ENCODE measurements around the gene CYB5RL.

The CYB5RL gene

GRCh38 chr1:54188291-54188690 is 11.5 kb downstream of the CYB5RL start:
- Histone ChIP-seq H3K9me3 (ENCODE audit: low read depth, low read length) (no peaks in the 10 kb centered on the region), H3K4me3 (no peak overlapping the region), H3K36me3 (ENCODE audit: insufficient read depth, low read length) (peaks cover 5% of the 10 kb centered on the region; the same call in 1 of the 2 replicates), H3K27ac (no peak overlapping the region), H3K9ac (ENCODE audit: insufficient read length) (no peak overlapping the region)
- TF ChIP-seq EZH2 (IDR thresholded peaks at IDR 0.05): no peak
- TF ChIP-seq POLR2AphosphoS5 (IDR thresholded peaks at IDR 0.05; ENCODE audit: borderline replicate concordance, low read depth, low read length): no peak
- TF ChIP-seq FOXP2 (optimal IDR thresholded peaks at IDR 0.05; ENCODE audit: control extremely low read depth, extremely low read length, insufficient read depth): no peak
- DNase-seq (ENCODE audit: low read depth, low spot score): no peak

DNA sequence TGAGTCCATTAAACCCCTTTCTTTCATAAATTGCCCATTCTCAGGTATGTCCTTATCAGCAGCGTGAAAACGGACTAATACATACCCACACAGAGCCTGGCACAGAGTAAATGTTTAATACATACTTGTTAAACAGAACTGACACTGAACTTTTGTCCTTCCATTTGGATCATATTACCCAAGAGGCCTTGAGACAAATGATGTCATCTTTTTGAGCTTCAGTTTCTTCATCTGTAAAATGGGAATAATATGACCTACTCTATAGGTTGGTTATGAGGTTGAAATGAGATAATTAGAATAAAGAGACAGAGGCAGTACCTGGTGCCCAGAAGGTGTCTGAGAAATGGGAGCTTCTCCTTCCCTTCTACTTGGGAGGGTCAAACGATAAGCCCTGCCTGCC is 13.8 kb downstream of the CYB5RL start:
- Histone ChIP-seq H3K9me3 (ENCODE audit: low read depth, low read length) (no peaks in the 10 kb centered on the region), H3K36me3 (ENCODE audit: insufficient read depth, low read length) (peaks cover 5% of the 10 kb centered on the region; the same call in 1 of the 2 replicates), H3K27ac (no peak overlapping the region), H3K9ac (ENCODE audit: insufficient read length) (no peak overlapping the region), H3K4me3 (no peak overlapping the region)
- DNase-seq (ENCODE audit: low read depth, low spot score): no peak
- TF ChIP-seq FOXP2 (optimal IDR thresholded peaks at IDR 0.05; ENCODE audit: control extremely low read depth, extremely low read length, insufficient read depth) (no peak), POLR2AphosphoS5 (IDR thresholded peaks at IDR 0.05; ENCODE audit: borderline replicate concordance, low read depth, low read length) (no peak), EZH2 (IDR thresholded peaks at IDR 0.05) (no peak)

DNA sequence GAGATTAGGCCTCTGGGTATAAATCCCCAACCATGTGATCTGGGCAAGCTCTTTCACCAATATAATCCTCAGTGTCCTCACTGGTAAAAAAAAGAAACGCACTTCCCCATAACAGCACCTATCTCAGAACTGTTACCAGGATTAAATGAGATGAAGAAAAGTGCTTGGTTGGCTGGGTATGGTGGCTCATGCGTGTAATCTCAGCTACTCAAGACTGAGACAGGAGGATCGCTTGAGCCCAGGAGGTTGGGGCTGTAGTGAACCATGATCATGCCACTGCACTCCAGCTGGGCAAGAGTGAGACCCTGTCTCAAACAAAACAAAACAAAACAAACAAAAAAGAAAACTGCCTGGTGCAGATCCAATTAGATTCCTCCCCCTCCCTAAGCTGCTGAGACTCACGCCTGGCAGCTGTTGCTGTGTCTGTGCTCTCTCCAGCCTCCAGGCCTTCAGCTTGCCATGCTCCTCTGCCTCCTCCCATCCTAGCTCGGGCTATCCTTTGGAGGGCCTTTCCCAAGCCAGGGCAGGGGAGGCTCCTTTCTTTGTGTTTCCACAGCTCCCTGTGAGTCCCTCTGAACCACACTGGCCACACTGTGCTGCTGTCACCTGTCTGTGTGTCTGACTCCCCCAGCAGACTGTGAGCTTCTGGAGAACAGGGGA is 19.0 kb downstream of the CYB5RL start:
- no peak overlapping the region for H3K27ac ChIP-seq
- TF ChIP-seq POLR2AphosphoS5 (IDR thresholded peaks at IDR 0.05; ENCODE audit: borderline replicate concordance, low read depth, low read length) (no peak), EZH2 (IDR thresholded peaks at IDR 0.05) (no peak), FOXP2 (optimal IDR thresholded peaks at IDR 0.05; ENCODE audit: control extremely low read depth, extremely low read length, insufficient read depth) (no peak)
- no peaks in the 10 kb centered on the region; the same call in 1 of the 2 replicates for H3K36me3 ChIP-seq (ENCODE audit: insufficient read depth, low read length)
- H3K9me3 ChIP-seq (ENCODE audit: low read depth, low read length): no peaks in the 10 kb centered on the region
- H3K9ac ChIP-seq (ENCODE audit: insufficient read length): no peak overlapping the region
- no peak for DNase-seq (ENCODE audit: low read depth, low spot score)
- H3K4me3 ChIP-seq: no peak overlapping the region

- no peak overlapping the region for H3K27ac ChIP-seq
- no peaks in the 10 kb centered on the region for H3K9me3 ChIP-seq (ENCODE audit: low read depth, low read length)
- H3K36me3 ChIP-seq (ENCODE audit: insufficient read depth, low read length): no peaks in the 10 kb centered on the region
- no peak for DNase-seq (ENCODE audit: low read depth, low spot score)
- no peak for TF ChIP-seq FOXP2 (optimal IDR thresholded peaks at IDR 0.05; ENCODE audit: control extremely low read depth, extremely low read length, insufficient read depth)
- TF ChIP-seq POLR2AphosphoS5 (IDR thresholded peaks at IDR 0.05; ENCODE audit: borderline replicate concordance, low read depth, low read length): no peak
- TF ChIP-seq EZH2 (IDR thresholded peaks at IDR 0.05): no peak
- H3K4me3 ChIP-seq: no peak overlapping the region
- no peak overlapping the region for H3K9ac ChIP-seq (ENCODE audit: insufficient read length)
Measured at GRCh38 chr1:54178296-54179070, 21.3 kb downstream of the CYB5RL start.

DNA sequence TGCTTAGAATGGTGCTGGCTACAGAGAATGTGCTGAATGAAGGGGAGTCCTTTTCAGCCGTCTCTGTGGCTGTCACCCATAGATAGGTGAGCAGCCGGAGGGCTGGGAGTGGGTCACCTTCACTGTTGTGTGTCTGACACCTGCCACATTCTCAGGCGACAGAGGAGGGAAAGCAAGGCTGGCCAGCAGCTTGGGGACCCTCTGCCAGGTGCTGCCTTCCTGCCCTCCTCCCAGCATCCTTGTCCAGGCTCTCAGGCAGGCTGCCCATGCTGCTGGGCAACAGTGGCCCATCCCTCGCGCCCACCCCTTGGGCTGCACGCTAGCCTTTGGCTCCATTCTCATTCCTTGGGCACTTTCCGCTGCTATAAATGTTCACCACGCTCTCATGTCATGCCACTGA is 22.1 kb downstream of the CYB5RL start:
- Histone ChIP-seq H3K9me3 (ENCODE audit: low read depth, low read length) (no peaks in the 10 kb centered on the region), H3K9ac (ENCODE audit: insufficient read length) (no peak overlapping the region), H3K4me3 (no peak overlapping the region), H3K27ac (no peak overlapping the region), H3K36me3 (ENCODE audit: insufficient read depth, low read length) (no peaks in the 10 kb centered on the region)
- DNase-seq (ENCODE audit: low read depth, low spot score): no peak
- TF ChIP-seq EZH2 (IDR thresholded peaks at IDR 0.05) (no peak), FOXP2 (optimal IDR thresholded peaks at IDR 0.05; ENCODE audit: control extremely low read depth, extremely low read length, insufficient read depth) (no peak), POLR2AphosphoS5 (IDR thresholded peaks at IDR 0.05; ENCODE audit: borderline replicate concordance, low read depth, low read length) (no peak)

GRCh38 chr1:54176621-54177327 is 23.1 kb downstream of the CYB5RL start:
- Histone ChIP-seq H3K36me3 (ENCODE audit: insufficient read depth, low read length) (no peaks in the 10 kb centered on the region), H3K9me3 (ENCODE audit: low read depth, low read length) (no peaks in the 10 kb centered on the region), H3K9ac (ENCODE audit: insufficient read length) (no peak overlapping the region), H3K4me3 (no peak overlapping the region), H3K27ac (no peak overlapping the region)
- no peak for TF ChIP-seq POLR2AphosphoS5 (IDR thresholded peaks at IDR 0.05; ENCODE audit: borderline replicate concordance, low read depth, low read length)
- no peak for DNase-seq (ENCODE audit: low read depth, low spot score)

DNA sequence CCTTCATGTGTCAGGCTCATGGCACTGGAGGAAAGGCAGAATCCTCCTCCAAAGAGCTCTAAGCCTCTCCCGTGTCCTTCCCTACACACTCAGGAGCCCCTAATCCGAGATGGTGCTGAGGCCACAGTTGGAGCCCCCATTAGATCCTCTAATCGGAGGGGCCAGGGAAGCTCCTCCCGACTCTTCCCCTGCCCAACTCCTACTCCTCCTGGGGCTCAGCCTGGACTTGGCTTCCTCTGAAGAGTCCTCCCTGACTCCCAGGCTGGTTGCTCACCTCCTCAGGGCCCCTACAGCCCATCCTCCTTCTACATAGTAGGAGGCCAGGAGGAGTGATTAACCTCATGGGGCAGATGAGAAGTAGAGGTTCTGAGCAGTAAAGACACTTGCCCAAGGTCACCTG is 25.7 kb downstream of the CYB5RL start:
- Histone ChIP-seq H3K27ac (no peak overlapping the region), H3K36me3 (ENCODE audit: insufficient read depth, low read length) (no peaks in the 10 kb centered on the region), H3K9me3 (ENCODE audit: low read depth, low read length) (no peaks in the 10 kb centered on the region), H3K4me3 (no peak overlapping the region), H3K9ac (ENCODE audit: insufficient read length) (no peak overlapping the region)
- DNase-seq (ENCODE audit: low read depth, low spot score): no peak
- TF ChIP-seq POLR2AphosphoS5 (IDR thresholded peaks at IDR 0.05; ENCODE audit: borderline replicate concordance, low read depth, low read length) (no peak), FOXP2 (optimal IDR thresholded peaks at IDR 0.05; ENCODE audit: control extremely low read depth, extremely low read length, insufficient read depth) (no peak), EZH2 (IDR thresholded peaks at IDR 0.05) (no peak)

DNA sequence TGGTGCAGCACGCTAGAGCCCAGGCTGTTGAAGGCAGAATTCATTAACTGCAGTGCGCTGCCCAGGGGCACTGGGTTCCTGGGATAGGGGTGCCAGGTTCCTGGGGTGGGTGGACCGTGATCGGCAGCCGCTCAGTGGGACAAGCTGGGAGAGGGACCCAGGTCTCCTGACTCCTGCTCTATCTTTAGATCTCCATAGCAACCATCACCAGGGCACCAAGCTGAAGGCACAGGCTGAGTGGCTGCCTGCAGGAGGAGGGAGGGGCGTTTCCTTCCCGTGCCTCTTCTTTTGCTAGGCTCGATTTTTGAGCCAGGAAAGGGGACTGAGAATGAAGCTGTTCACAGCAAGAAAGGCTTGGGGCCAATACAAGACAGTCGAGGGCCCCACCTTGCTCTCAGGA is 26.1 kb downstream of the CYB5RL start:
- TF ChIP-seq POLR2AphosphoS5 (IDR thresholded peaks at IDR 0.05; ENCODE audit: borderline replicate concordance, low read depth, low read length): no peak
- TF ChIP-seq FOXP2 (optimal IDR thresholded peaks at IDR 0.05; ENCODE audit: control extremely low read depth, extremely low read length, insufficient read depth): no peak
- no peak for TF ChIP-seq EZH2 (IDR thresholded peaks at IDR 0.05)
- no peaks in the 10 kb centered on the region for H3K9me3 ChIP-seq (ENCODE audit: low read depth, low read length)
- DNase-seq (ENCODE audit: low read depth, low spot score): no peak
- no peaks in the 10 kb centered on the region for H3K36me3 ChIP-seq (ENCODE audit: insufficient read depth, low read length)
- no peak overlapping the region for H3K27ac ChIP-seq
- no peak overlapping the region for H3K4me3 ChIP-seq
- H3K9ac ChIP-seq (ENCODE audit: insufficient read length): no peak overlapping the region

All from SK-N-MC (cell line).